Myocyte (in vitro differentiated cells): Measurements from ENCODE around the gene VPS18. TPM values are rescaled to one million over a fixed set of nuclear protein-coding genes. Genes with fewer than 3 reads are reported as not detected.

Source experiments
- DNase-seq: peaks from one replicate; pipeline ENCODE4 v3.0.0-alpha.2; 2012; ENCODE audit warnings: low read depth
- total RNA-seq: library from RNA; depleted of rRNA; stranded (reverse); fragments of >200 nt; gene quantifications from 2 replicates; pipeline ENCODE4 v1.2.3, GENCODE V29; 2014

The VPS18 gene
- total RNA-seq, 1 donor from 2014 or later, result 43.3 TPM

- DNase-seq, result no peak
Measured at GRCh38 chr15:40918146-40918798, 24.0 kb downstream of the VPS18 start.

- DNase-seq, result no peak
Measured at GRCh38 chr15:40918799-40919392, 24.6 kb downstream of the VPS18 start.

DNA sequence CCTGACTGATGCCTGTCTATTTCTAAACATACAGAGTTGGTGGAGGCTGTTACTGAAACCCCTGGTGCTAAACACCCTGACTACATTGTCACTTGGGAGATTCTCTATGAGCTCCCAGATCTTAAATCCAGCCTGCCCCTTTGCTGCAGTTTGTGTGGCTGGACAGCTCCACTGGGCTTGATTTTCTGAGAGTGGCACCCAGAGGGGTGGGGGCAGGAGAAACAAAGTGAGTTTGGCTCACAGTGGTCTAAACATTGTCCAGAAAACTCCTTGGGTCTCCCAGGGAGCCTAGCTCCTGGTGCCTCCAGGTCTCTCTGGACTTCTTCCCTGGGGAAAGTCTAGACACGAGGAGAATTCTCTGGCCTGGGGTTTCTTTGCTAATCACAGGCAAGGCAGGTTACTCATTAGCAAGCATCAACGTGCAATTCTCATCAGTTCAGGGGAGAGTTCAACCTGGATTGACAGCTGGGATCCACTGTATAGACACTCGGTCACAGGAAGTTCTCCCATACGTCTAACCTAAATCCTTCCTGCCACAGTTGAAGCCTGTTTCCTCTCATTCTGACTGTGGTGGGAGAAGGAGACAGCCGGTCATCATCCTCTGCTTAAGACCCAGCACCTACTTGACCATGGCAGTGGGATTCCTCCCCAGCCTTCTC is 27.8 kb downstream of the VPS18 start:
- no peak for DNase-seq

- DNase-seq, result no peak
Measured at GRCh38 chr15:40922608-40923005, 28.4 kb downstream of the VPS18 start.

DNA sequence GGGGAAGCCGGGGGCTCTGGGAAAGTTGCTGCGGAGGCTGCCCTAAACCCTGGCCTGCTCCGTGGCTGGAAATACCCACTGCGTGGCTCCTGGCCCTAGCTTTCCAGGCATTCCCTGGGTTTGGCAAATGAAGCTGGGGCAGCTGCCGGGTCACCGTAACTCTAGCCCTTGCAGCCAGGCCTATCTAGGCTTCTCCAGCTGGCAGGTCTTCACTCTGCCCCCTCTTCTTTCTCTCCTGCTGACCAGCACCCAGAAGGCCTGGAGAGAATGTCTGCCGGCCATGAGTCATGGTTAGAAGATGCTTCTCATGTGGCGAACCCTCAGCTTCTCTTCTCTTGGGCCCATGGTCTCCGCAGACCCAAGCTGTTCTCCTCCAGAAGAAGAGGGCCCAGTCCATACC is 29.3 kb downstream of the VPS18 start:
- peak; percentile 90 for DNase-seq

GRCh38 chr15:40925495-40925862 is 31.2 kb downstream of the VPS18 start:
- DNase-seq, result no peak

DNA sequence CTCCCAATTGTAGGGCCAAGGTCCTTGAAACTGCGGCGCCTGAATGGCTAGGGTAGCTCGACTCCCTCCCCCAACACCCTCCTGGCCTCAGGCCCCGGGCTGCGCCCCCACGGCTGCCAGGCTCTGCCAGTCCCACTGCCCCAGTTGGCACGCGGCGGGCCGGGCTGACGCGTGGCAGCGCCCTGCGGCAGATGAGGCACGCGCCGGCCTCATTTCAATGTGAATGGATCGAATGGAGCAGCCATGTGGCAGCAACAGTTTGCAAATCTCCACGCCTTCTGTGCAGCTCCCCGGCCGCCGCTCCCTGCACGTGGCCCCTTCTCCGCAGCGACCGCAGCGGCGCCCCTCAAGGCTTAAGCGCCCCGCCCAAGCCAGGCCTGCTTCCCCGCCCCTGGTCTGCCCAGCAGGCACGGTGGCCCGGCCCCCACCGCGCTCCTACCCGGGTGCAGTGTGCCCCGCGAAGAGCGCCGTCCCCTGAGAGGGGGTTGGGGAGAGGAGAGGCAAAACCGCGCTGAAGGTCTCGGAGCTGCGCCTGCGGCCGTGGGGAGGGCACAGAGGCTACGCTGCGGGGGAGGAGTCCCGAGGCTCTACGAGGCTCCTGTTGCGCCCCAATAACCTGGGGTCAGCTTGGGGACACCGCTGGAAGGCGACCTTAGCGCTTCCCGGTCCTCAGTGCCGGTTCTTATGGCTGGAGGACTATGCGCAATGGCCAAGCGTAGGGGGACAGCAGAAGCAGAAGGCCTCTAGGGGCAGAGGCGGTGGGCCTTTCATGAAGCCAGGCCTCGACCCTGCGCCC is 31.8 kb downstream of the VPS18 start:
- DNase-seq, result peak; percentile 66

DNA sequence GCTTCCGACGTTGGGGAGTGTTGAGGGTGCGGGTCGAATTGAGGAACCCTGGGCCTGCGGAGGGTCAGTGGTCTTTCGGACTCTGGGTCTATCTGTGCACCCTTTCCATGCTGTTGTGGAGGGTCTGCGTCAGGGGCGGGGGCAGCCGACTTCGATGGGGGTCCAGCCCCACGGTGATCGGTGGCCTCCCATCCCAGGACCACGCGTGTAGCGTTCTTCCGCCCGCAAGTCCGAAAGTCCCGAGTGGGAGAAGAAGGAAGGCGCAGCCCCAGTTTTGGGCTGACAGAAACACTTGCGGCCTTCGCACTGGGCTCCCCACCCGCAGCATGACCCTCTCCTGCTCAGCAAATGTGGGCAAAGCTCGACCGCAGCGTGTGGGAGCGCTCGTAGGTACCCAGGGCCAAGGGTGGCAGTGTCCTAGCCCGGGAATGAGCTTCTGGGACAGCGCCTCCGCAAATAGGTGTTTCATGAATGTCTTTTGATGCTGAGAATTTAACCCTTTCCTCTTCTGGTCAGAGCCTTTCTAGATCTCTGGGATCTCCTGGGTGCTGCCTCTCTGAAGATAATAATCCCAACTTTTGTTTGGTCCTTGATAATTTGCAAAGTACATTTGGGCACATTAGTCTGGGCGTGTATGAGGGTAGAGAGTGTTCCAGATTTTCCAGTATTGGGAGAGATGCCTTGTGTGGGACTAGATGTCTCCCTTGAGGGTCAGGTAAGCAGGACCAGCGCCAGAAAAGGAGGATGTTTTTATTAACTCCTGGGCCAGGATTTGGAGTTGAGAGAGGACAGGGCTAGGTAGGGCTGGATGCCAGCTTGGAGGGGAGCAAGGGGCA is 32.6 kb downstream of the VPS18 start:
- no peak for DNase-seq

GRCh38 chr15:40927495-40927872 is 33.2 kb downstream of the VPS18 start:
- DNase-seq, result no peak

DNA sequence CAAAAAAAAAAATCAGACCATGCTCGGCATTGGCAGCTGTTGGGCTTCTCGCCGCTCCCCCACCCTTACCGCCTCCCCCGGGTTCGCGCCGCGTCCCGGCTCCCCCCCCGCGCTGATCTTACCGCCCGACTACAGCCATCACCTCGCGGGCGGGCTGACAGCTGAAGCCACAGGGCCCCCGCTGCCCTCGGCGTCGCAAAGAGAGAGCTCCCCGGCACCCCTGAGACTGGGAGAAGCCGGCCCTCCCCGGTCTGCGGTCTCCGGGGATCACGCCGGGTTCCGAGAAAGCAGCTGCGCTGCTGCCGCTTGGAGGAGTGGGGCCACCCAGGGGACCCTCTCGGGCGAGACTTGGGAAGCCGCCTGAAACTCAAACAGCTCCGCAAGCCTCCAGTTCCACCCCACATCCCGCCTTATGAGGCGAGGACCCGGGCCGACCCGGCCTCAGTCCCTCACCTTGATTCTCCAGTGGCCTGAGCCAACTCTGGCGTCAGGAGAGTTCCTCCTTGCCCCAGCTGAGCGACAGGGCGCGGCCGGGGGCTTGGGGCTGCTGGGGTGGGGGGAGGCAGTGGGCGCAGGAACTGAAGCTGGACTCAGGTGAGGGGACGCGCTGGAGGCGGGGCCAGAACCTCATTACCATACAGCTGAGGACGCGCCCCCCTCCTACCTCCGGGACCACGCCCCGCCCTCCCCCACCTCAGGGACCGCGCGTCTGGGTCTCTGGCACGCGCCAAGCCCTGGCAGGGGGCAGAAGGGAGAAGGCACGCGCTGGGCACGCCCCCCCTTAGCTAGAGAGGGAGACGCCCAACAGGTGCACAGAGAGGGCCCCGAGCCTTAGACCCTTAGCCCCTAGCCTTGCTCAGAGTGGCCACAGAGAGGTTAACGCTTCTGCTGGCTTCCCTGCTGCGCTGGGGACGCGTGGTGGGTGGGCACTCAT is 33.9 kb downstream of the VPS18 start:
- peak; percentile 66 for DNase-seq

DNA sequence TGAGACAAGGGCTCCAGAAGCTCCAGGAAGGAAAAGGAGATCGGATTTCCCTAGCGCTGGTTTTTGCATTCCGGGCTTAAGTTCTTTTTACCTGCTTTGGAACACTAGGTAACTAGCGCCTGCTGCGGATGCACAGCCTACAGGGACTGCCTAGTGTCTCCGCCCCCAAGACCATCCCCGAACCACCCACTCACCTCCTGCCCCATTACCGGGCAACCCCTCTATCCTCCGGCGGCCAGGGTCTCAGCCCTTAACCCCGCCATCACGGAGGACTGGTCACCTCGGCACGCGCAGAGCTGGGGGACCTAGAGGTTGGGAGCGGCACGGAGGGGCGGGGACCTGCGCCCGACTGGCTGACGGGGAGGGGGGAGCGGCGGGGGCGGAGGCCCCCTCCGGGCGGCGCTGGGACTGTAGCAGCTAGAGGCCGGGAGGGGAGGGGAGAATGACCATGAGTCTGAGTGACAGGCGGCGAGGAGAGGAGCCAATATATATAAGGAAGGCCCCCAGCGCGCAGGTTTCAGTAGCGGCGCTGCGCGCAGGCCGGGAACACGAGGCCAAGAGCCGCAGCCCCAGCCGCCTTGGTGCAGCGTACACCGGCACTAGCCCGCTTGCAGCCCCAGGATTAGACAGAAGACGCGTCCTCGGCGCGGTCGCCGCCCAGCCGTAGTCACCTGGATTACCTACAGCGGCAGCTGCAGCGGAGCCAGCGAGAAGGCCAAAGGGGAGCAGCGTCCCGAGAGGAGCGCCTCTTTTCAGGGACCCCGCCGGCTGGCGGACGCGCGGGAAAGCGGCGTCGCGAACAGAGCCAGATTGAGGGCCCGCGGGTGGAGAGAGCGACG is 34.8 kb downstream of the VPS18 start, which contains the start of gene DLL4:
Gene DLL4, plus strand, starts transcription at position 520 of the 839 bp plus-strand sequence. CDS start 329 bp downstream, outside the sequence.
- DNase-seq, result peak; percentile 37

- peak; percentile 58 for DNase-seq
Measured at GRCh38 chr15:40929660-40930429, 35.6 kb downstream of the VPS18 start.

- DNase-seq, result no peak
Measured at GRCh38 chr15:40930430-40931299, 36.4 kb downstream of the VPS18 start.

DNA sequence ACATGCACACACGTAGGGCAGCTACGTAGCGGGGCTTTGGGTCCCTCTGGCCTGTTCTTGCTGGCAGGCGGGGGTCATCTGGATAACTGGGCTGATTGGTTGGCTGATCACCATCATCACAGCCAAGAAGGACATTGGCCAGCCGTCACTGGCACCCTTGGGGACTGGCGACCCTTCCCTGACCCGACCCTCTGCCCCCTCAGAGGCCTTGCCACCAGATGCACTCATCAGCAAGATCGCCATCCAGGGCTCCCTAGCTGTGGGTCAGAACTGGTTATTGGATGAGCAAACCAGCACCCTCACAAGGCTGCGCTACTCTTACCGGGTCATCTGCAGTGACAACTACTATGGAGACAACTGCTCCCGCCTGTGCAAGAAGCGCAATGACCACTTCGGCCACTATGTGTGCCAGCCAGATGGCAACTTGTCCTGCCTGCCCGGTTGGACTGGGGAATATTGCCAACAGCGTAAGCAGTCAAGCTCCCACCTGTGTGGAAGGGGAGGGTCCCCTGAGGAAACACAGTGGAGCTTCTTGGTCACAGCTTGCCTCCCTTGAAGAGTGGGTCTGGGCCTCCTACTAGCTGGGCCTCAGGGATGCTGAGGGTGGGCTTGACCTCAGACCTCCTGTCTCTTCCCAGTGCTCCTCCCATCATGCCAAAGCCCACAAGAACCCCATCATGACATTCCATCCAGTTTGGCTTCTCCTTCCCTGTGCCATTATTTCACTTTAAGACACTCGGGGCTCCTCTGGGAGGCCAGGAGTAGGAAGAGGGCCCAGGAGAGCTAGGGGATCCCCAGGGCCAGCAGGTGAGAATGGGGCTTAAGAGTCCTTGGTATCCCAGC is 37.3 kb downstream of the VPS18 start:
- DNase-seq, result no peak

- DNase-seq, result no peak
Measured at GRCh38 chr15:40932156-40932555, 37.9 kb downstream of the VPS18 start.
